SK-N-MC (cell line): Measurements from ENCODE around the gene ANKS1A.
A peak's percentile ranks its signal among the peaks of the same experiment; 100 is the strongest.

Experiments
- DNase-seq: peaks from one replicate; pipeline ENCODE4 v3.0.0-alpha.2; 2011; ENCODE audit warnings: low read depth, low spot score
- H3K27ac ChIP-seq: fragments of 200-600 bp; sonication (generic); 2 replicates; pipeline ENCODE4 v1.5.1; 2016; ENCODE audit warnings: mixed run types
- H3K36me3 ChIP-seq: fragments of 200-600 bp; sonication (generic); 2 replicates; pipeline ENCODE4 v1.6.1; 2017; ENCODE audit warnings: antibody characterized with exemption, low read length, mixed read lengths; ENCODE audit not compliant: insufficient read depth
- H3K4me3 ChIP-seq: fragments of 200-600 bp; sonication (generic); 2 replicates; pipeline ENCODE4 v1.5.1; 2016
- H3K9ac ChIP-seq: fragments of 200-600 bp; sonication (generic); 2 replicates; pipeline ENCODE4 v1.8.0; 2017; ENCODE audit warnings: mixed run types, mixed read lengths; ENCODE audit not compliant: insufficient read length
- H3K9me3 ChIP-seq: fragments of 200-600 bp; sonication (generic); 2 replicates; pipeline ENCODE4 v1.6.1; 2017; ENCODE audit warnings: low read depth, mild to moderate bottlenecking, antibody characterized with exemption, low read length, moderate library complexity, mixed read lengths
- EZH2 ChIP-seq: fragments of 200-600 bp; sonication (generic); IDR thresholded peaks from one replicate; pipeline ENCODE4 v1.6.1; 2017; ENCODE audit warnings: antibody characterized with exemption
- FOXP2 ChIP-seq: optimal IDR thresholded peaks from 2 replicates; pipeline ENCODE3; 2011; ENCODE audit warnings: mild to moderate bottlenecking, moderate library complexity; ENCODE audit not compliant: insufficient read depth; ENCODE audit errors: extremely low read length, control extremely low read depth
- POLR2AphosphoS5 ChIP-seq: IDR thresholded peaks from 2 replicates; pipeline ENCODE4 v1.6.1; 2012; ENCODE audit warnings: mild to moderate bottlenecking, low read depth, low read length, borderline replicate concordance

ANKS1A gene

GRCh38 chr6:35076997-35077712, 188.1 kb downstream of the ANKS1A start:
- Histone ChIP-seq H3K27ac (no peak overlapping the region), H3K4me3 (no peak overlapping the region), H3K36me3 (no peaks in the 10 kb centered on the region), H3K9ac (no peak overlapping the region), H3K9me3 (no peaks in the 10 kb centered on the region)
- TF ChIP-seq FOXP2 (no peak), EZH2 (no peak), POLR2AphosphoS5 (no peak)
- DNase-seq: no peak

GRCh38 chr6:35077713-35078105, 188.7 kb downstream of the ANKS1A start:
- no peak for DNase-seq
- H3K9me3 ChIP-seq: no peaks in the 10 kb centered on the region
- no peak overlapping the region for H3K4me3 ChIP-seq
- TF ChIP-seq EZH2: no peak
- no peak for TF ChIP-seq FOXP2
- TF ChIP-seq POLR2AphosphoS5: no peak
- no peak overlapping the region for H3K27ac ChIP-seq
- H3K9ac ChIP-seq: no peak overlapping the region
- no peaks in the 10 kb centered on the region for H3K36me3 ChIP-seq

GRCh38 chr6:35078226-35078850, 189.3 kb downstream of the ANKS1A start:
- H3K9me3 ChIP-seq: no peaks in the 10 kb centered on the region
- TF ChIP-seq EZH2 (no peak), POLR2AphosphoS5 (no peak), FOXP2 (no peak)
- no peak for DNase-seq
- H3K4me3 ChIP-seq: no peak overlapping the region
- H3K27ac ChIP-seq: no peak overlapping the region
- no peak overlapping the region for H3K9ac ChIP-seq
- no peaks in the 10 kb centered on the region; the same call in 1 of the 2 replicates for H3K36me3 ChIP-seq

- Histone ChIP-seq H3K36me3 (no peaks in the 10 kb centered on the region; the same call in 1 of the 2 replicates), H3K4me3 (no peak overlapping the region), H3K9ac (no peak overlapping the region), H3K9me3 (no peaks in the 10 kb centered on the region), H3K27ac (no peak overlapping the region)
- TF ChIP-seq POLR2AphosphoS5: no peak
- TF ChIP-seq FOXP2: no peak
- TF ChIP-seq EZH2: no peak
- DNase-seq: no peak
These were observed 189.8 kb downstream of the ANKS1A start for GRCh38 chr6:35078896-35079295.

- H3K27ac ChIP-seq: no peak overlapping the region
- no peaks in the 10 kb centered on the region for H3K9me3 ChIP-seq
- DNase-seq: no peak
- TF ChIP-seq POLR2AphosphoS5 (no peak), FOXP2 (no peak), EZH2 (no peak)
- H3K36me3 ChIP-seq: no peaks in the 10 kb centered on the region; the same call in 1 of the 2 replicates
- no peak overlapping the region for H3K9ac ChIP-seq
- no peak overlapping the region for H3K4me3 ChIP-seq
These were observed 190.4 kb downstream of the ANKS1A start for GRCh38 chr6:35079311-35080000.

GRCh38 chr6:35080016-35080680, 191.1 kb downstream of the ANKS1A start:
- H3K36me3 ChIP-seq: no peaks in the 10 kb centered on the region; the same call in 1 of the 2 replicates
- no peak overlapping the region for H3K4me3 ChIP-seq
- no peak overlapping the region for H3K9ac ChIP-seq
- TF ChIP-seq EZH2 (no peak), FOXP2 (no peak), POLR2AphosphoS5 (no peak)
- no peak overlapping the region for H3K27ac ChIP-seq
- no peak for DNase-seq
- H3K9me3 ChIP-seq: no peaks in the 10 kb centered on the region

GRCh38 chr6:35080821-35081425, 191.9 kb downstream of the ANKS1A start:
- no peak for TF ChIP-seq POLR2AphosphoS5
- H3K36me3 ChIP-seq: no peaks in the 10 kb centered on the region; the same call in 1 of the 2 replicates
- no peaks in the 10 kb centered on the region for H3K9me3 ChIP-seq
- H3K9ac ChIP-seq: no peak overlapping the region
- no peak for DNase-seq
- H3K4me3 ChIP-seq: no peak overlapping the region; the same call in 1 of the 2 replicates
- H3K27ac ChIP-seq: peak overlapping the region; percentile 64; the same call in 1 of the 2 replicates
